ENCODE data around the gene PLK5.

Gene PLK5

DNA sequence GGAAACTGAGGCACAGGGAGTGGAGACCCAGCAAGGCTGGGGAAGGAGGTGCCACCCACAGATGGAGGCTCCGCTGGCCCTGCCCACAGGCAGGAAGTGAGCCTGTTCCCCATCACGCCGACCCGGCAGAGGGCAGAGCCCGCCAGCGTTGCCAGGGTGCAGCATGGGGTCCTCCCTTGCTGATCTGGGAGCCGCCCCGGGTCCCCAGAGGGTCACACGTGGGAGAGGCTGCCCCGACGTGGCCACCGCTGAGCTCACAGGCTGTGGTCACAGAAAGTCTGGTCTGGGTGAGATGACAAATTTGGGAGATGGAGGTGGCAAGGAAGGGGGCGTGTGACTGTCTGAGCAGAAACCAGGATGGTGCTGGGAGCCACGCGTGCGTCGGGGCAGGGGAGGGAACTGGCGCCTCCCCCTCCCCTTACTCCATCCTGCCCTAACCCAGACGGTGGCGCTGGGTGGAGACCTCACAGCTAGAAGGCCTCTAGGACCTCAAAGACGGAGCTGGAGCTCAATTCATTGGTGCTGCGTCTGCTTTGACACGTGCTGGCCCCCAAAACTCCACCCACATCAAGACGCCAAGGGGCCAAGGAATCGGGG, 36.5 kb downstream of the PLK5 start:
- no peak for DNase-seq

- no peak for DNase-seq
Measured at GRCh38 chr19:1561236-1561842, 37.5 kb downstream of the PLK5 start.

DNA sequence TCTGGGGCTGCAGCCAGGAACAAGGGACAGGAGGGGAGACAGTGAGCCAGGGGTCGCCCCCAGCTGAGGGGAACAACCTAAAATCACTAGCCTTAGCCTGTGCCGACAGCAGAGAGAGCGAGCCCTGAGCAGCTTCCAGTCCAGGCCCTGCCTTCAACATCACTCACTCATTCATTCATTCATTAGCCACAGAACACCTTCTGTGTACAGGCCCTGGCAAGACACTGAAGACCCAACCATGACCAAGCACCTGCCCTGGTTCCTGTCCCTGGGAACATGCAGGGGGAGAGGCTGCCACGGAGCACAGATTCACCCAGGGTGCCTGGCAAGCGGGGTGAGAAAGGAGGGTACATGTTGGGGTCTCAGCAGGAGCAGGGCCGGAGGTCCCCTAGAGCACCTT, 39.4 kb downstream of the PLK5 start:
- no peak for DNase-seq

- no peak for DNase-seq
Measured at GRCh38 chr19:1566392-1567115, 42.7 kb downstream of the PLK5 start.

GRCh38 chr19:1567116-1567847, 43.4 kb downstream of the PLK5 start:
- no peak for DNase-seq

GRCh38 chr19:1567848-1568227, 44.0 kb downstream of the PLK5 start:
- no peak for DNase-seq

GRCh38 chr19:1568320-1569019, 44.6 kb downstream of the PLK5 start, which contains the start of gene MEX3D:
Gene MEX3D (minus strand): TSS chr19:1568325. CDS start chr19:1568058, 267 bp downstream.
- DNase-seq = peak in 1 of 2 donors; percentile 16

GRCh38 chr19:1569997-1570396, 46.1 kb downstream of the PLK5 start:
- no peak for DNase-seq

- no peak for DNase-seq
Measured at GRCh38 chr19:1570836-1571235, 47.0 kb downstream of the PLK5 start.

- DNase-seq = no peak
Measured at GRCh38 chr19:1571358-1571757, 47.5 kb downstream of the PLK5 start.

DNA sequence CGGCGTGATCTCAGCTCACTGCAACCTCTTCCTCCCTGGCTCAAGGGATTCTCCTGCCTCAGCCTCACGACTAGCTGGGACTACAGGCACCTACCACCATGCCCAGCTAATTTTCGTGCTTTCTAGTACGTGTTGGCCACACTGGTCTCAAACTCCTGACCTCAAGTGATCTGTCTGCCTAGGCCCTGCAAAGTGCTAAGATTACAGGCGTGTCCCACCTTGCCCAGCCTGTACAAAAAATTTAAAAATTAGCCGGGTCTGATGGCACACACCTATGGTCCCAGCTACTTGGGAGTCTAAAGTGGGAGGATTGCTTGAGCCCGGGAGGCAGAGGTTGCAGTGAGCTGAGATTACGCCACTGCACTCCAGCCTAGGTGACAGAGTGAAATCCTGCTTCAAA, 48.9 kb downstream of the PLK5 start:
- no peak for DNase-seq

DNA sequence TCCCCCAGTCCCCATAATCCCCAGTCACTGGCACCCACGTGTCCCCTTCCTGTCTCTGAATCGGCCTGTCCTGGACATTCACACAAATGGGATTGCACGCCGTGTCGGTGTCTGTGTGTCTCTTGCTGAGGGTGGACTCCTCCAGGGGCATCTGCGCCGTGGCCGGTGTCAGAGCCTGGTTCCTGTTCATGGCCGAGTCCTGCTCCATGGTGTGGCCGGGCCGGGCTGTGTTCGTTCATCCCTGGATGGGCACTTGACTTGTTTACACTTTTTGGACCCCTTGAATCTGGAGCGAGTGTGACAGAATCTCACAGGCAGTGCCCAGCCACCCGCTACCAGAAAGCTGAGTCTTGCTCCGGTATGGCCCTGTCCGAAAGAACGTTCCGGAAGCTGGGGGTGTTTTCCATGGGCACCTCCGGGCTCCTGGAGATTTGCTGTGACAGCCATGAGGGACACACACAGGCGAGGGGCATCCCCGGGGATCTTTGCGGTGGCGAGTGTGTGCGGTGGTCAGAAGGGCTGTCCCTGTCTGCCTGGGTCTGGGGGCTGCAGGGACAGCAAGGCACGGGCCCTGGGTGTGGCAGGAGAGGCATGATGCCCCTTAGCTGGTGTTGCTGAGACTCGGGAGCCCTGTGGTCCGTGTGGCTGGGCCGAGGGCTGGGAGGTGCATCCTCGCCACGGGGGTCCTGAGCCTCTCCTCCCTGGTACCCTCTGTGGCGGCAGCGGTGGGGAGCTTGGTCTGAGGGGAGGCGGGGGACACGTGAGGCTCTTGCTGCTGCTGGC, 50.7 kb downstream of the PLK5 start:
- DNase-seq = no peak

GRCh38 chr19:1575323-1576241, 51.7 kb downstream of the PLK5 start:
- DNase-seq = no peak

DNA sequence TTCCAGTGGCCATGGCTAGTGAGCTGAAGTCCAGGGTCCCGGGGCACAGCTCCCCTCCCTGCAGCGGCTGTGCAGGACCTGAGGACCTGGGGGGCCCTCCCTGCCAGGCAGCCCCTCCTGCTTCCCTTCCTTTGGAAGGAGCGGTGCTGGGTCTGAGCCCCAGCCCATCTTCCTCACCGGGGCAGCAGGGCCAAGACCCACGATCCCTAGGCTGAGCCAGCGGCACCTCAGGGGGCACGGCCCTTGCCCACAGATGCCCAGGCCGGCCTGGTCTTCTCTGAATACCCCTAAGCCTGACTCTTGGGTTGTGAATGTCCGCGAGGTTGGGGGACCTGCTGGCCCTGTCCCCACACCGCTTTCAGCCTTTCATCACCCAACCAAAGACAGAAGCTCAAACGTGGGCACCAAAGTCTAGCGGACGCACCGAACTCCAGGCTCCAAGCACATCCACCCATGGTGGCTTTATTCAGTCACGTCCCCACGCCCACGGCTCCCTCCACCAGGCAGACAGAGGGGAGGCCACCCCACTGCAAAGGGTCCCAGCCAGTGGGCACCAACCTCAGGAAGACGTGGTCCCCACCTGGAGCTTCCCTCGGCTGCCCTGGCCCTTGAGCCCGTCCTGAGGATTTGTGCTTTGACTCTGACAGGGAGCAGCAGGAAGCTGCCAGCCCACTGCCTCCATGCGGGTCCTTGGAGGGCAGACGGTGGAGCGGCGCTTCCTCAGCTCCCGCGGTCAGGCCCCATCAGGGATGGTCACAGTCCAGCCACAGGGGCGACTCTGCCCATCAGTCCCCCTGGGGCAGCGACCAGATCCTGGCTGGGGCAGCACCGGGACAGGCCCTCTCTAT, 52.6 kb downstream of the PLK5 start:
- no peak for DNase-seq

GRCh38 chr19:1577090-1577928, 53.4 kb downstream of the PLK5 start:
- DNase-seq = no peak

DNA sequence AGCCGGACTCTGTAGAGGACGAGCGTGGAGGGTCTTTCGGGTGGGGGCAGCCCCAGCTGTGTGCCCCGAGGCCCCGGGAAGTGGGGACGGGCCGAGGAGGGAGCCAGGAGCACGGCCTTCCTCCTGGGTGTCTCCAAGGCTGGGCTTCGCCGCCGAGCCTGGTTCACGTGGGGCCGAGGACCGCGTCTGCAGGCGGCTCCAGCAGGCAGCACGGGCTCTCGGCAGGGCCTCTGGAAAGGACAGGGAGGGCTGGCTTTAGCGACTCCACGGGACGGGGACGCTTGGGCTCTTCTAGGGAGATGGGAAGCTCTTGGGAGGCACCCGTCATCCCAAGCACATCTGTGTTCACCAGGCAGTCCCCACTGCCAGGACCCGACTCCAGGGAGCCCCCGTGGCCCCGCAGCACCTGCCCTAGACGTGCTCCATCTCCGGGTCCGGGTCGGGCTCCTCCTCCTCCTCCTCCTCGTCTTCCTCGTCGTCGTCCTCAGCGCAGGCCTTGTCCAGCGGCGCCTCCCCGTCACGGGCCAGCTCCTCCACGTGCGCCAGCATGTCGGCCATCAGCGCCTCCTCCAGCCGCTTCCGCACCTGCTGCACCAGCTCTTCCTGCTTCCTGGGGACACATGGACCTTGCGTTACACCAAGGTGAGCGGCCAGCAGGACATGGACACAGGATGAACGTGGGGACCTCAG, 54.2 kb downstream of the PLK5 start:
- DNase-seq = no peak

- no peak for DNase-seq
Measured at GRCh38 chr19:1579222-1579621, 55.3 kb downstream of the PLK5 start.

GRCh38 chr19:1580382-1580781, 56.5 kb downstream of the PLK5 start:
- DNase-seq = no peak
